Measurements from ENCODE around the gene SEL1L3. TPM values are rescaled to one million over a fixed set of nuclear protein-coding genes. Genes with fewer than 3 reads are reported as not detected.

SEL1L3 gene
- total and polyA plus RNA-seq, 12 donors = 1.7 to 23.7 (median 4.9) TPM

GRCh38 chr4:25830548-25830947 lies 32.2 kb downstream of the SEL1L3 start:
- Histone ChIP-seq H3K4me3 (no peak overlapping the region), H3K27me3 (no peaks in the 10 kb centered on the region), H3K36me3 (replicated peaks in 1 of 2) (no peaks in the 10 kb centered on the region), H3K27ac (no peak overlapping the region), H3K4me1 (replicated peaks in 1 of 2) (peaks cover 4 to 8% of the 10 kb centered on the region in 2 donors), H3K9me3 (replicated peaks in 1 of 3) (no peaks in the 10 kb centered on the region)
- TF ChIP-seq POLR2A (IDR thresholded peaks at IDR 0.05) (no peak), CTCF (IDR thresholded peaks at IDR 0.05) (no peak)
- 92 to 97% (median 95%) methylated on average over 4 to 5 of the region's 5 CpGs for WGBS, 4 donors
- intact Hi-C loops (cut with DNase I) = no loop called here
- DNase-seq = no peak

- no peaks in the 10 kb centered on the region for H3K27me3 ChIP-seq
- H3K9me3 ChIP-seq (replicated peaks in 1 of 3) = no peaks in the 10 kb centered on the region
- H3K27ac ChIP-seq = no peak overlapping the region
- H3K4me3 ChIP-seq = no peak overlapping the region
- H3K4me1 ChIP-seq (replicated peaks in 1 of 2) = peaks cover 4 to 8% of the 10 kb centered on the region in 2 donors
- DNase-seq = peak in 1 of 7 donors; percentile 9
- TF ChIP-seq POLR2A (IDR thresholded peaks at IDR 0.05) = no peak
- no peak for TF ChIP-seq CTCF (IDR thresholded peaks at IDR 0.05)
- no peaks in the 10 kb centered on the region for H3K36me3 ChIP-seq (replicated peaks in 1 of 2)
- 67 to 80% (median 72%) methylated on average over 4 of the region's 4 CpGs for WGBS, 4 donors
- intact Hi-C loops (cut with DNase I) = no loop called here
These were observed 34.9 kb downstream of the SEL1L3 start for GRCh38 chr4:25827897-25828296.

- no peak overlapping the region for H3K4me3 ChIP-seq
- no peak overlapping the region for H3K27ac ChIP-seq
- H3K27me3 ChIP-seq = no peaks in the 10 kb centered on the region
- H3K9me3 ChIP-seq (replicated peaks in 1 of 3) = no peaks in the 10 kb centered on the region
- peaks cover 4 to 8% of the 10 kb centered on the region in 2 donors for H3K4me1 ChIP-seq (replicated peaks in 1 of 2)
- TF ChIP-seq CTCF (IDR thresholded peaks at IDR 0.05) (no peak), POLR2A (IDR thresholded peaks at IDR 0.05) (no peak)
- WGBS, 4 donors = 79 to 88% (median 85%) methylated on average over 4 of the region's 4 CpGs
- no peak for DNase-seq
- no peaks in the 10 kb centered on the region for H3K36me3 ChIP-seq (replicated peaks in 1 of 2)
- intact Hi-C loops (cut with DNase I) = no loop called here
These were observed 35.4 kb downstream of the SEL1L3 start for GRCh38 chr4:25827373-25827772.

- peaks cover 4 to 8% of the 10 kb centered on the region in 2 donors for H3K4me1 ChIP-seq (replicated peaks in 1 of 2)
- no peak overlapping the region for H3K4me3 ChIP-seq
- no peaks in the 10 kb centered on the region for H3K9me3 ChIP-seq (replicated peaks in 1 of 3)
- no peak for DNase-seq
- H3K36me3 ChIP-seq (replicated peaks in 1 of 2) = no peaks in the 10 kb centered on the region
- intact Hi-C loops (cut with DNase I) = no loop called here
- no peaks in the 10 kb centered on the region for H3K27me3 ChIP-seq
- H3K27ac ChIP-seq = no peak overlapping the region
- no peak for TF ChIP-seq CTCF (IDR thresholded peaks at IDR 0.05)
- no peak for TF ChIP-seq POLR2A (IDR thresholded peaks at IDR 0.05)
- 93 to 96% (median 95%) methylated on average over 10 of the region's 10 CpGs for WGBS, 4 donors
These were observed 36.6 kb downstream of the SEL1L3 start for GRCh38 chr4:25826074-25826752.
